Cardiac fibroblast (primary cell): Measurements from ENCODE around the gene OR14C36.

ENCODE experiments used
- DNase-seq, 2 donors: peaks; one replicate each; pipeline versions ENCODE4 v3.0.0 to v3.0.0-alpha.2; 2010; ENCODE audit warnings: low read depth in 2 of 2
- H3K4me3 ChIP-seq, 2 donors: replicated peaks in 1 of 2; 1 replicate in 1 of 2; 2 replicates in 1 of 2; pipeline ENCODE4 v1.5.1; 2011; ENCODE audit warnings: low read depth in 2 of 2, low read length in 2 of 2, mild to moderate bottlenecking in 2 of 2, moderate library complexity in 1 of 2
- TF ChIP-seq, protein P1 (sequence below): IDR thresholded peaks from one replicate; pipeline ENCODE4 v1.5.1; 2011; ENCODE audit warnings: low read depth, mild to moderate bottlenecking, low read length, inconsistent platforms

Gene OR14C36

DNA sequence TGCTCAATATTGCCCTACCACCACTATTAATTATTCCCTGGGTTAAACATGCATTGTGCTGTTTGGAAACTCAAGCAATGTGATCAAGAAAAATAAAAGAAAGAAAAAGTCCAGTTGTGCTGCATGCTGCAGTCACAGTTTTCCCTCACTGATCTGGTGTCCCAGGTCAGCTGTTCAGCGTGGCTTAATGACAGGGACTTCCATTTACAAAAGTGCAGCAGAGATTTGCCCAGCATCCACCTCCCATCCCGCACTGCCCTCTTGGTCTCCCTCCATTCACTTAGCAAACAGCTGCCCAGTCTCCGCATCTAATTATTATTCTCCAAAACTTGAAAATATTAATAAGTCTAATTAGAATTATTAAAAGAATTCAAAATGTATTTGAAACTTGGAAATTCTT lies 10.8 kb downstream of the OR14C36 start:
- no peak overlapping the region for H3K4me3 ChIP-seq
- TF ChIP-seq, protein P1, sequence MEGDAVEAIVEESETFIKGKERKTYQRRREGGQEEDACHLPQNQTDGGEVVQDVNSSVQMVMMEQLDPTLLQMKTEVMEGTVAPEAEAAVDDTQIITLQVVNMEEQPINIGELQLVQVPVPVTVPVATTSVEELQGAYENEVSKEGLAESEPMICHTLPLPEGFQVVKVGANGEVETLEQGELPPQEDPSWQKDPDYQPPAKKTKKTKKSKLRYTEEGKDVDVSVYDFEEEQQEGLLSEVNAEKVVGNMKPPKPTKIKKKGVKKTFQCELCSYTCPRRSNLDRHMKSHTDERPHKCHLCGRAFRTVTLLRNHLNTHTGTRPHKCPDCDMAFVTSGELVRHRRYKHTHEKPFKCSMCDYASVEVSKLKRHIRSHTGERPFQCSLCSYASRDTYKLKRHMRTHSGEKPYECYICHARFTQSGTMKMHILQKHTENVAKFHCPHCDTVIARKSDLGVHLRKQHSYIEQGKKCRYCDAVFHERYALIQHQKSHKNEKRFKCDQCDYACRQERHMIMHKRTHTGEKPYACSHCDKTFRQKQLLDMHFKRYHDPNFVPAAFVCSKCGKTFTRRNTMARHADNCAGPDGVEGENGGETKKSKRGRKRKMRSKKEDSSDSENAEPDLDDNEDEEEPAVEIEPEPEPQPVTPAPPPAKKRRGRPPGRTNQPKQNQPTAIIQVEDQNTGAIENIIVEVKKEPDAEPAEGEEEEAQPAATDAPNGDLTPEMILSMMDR, result no peak
- DNase-seq, result no peak

DNA sequence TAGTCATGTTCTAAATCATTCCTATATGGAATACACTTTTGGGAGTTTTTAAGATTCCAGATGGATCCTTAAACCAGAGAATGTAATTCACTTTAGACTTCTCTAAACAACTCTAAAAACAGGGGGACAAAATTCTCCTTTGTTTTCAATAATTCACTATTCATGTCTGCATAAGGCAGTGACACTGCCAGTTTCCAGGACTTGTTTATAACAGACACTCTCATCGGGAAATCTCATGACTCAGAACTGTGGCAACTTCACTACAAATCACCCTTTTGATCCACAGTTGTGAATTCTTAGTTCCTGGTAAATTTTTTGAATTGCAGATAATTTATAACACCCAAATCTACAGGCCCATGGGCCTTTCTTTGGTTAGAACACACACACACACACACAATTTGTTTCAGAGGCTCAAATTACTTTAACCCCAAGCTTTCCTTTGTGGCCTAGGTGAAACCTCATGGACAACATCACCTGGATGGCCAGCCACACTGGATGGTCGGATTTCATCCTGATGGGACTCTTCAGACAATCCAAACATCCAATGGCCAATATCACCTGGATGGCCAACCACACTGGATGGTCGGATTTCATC lies 12.6 kb downstream of the OR14C36 start, which contains the start of gene OR2T4:
OR2T4 (plus strand) TSS at position 545 of the 595 bp plus-strand sequence; CDS start at position 545, 0 bp downstream.
- no peak within 1 kb of the TSS for H3K4me3 ChIP-seq
- TF ChIP-seq, protein P1, result no peak
- DNase-seq, result no peak

DNA sequence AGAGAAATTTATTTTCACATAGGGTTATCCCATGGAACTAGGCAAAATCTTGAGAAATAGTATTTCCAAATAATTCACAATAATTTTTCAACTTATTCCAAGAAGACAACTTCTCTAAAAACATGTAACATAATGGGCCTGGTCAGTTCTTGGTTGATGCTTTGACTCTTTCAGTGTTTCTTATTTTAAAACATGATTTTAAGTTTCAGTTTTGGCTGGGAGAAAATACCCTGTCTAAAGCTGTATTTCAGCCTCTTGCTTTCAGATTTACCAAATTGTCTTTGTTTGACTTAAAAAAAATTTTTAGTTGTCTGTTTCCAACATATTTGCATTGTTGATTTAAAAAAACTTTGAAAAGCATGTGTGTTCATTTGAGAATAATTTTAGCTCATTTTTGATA lies 18.0 kb downstream of the OR14C36 start:
- no peak for DNase-seq
- TF ChIP-seq, protein P1, result no peak
- no peak overlapping the region for H3K4me3 ChIP-seq

DNA sequence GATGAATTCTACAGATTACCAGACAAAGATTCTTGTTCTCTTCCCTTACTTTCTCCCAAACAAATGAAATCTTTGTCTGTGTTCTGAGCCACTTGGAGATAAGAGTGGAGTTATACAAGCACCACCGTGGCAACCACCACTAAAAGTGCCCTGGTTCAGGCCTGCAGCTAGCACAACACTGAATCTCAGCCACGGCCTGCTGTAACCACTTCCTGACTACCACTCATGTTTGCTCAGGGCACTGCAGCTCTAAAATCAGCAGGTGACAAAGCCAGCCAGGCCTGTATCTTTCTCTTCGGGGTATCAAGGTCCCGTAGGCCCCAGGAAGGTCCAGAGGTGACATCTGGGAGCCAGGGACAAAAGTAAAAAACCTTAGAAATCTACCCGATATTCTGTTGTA lies 23.8 kb downstream of the OR14C36 start:
- TF ChIP-seq, protein P1, result no peak
- DNase-seq, result no peak
- H3K4me3 ChIP-seq, result no peak overlapping the region

DNA sequence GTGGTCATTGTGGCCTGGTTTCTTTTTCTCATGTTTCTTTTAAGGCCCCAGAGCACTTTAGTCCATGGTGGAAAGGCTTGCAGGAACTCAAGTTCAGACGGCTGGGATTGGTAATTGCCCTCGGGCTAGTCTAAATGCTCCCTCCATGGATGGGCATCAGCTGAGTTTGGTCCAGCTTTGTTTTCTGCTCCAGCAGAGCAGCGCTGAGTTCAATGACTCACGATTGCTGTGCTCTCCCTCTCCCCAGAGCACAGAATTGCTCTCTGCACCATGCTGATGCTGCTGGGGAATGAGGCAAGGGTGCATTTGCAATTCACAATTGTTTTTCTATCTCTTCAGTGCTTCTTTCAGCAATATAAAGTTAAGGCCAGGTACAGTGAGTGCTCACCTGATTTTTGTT lies 25.2 kb downstream of the OR14C36 start:
- no peak for DNase-seq
- TF ChIP-seq, protein P1, result no peak
- H3K4me3 ChIP-seq, result no peak overlapping the region

DNA sequence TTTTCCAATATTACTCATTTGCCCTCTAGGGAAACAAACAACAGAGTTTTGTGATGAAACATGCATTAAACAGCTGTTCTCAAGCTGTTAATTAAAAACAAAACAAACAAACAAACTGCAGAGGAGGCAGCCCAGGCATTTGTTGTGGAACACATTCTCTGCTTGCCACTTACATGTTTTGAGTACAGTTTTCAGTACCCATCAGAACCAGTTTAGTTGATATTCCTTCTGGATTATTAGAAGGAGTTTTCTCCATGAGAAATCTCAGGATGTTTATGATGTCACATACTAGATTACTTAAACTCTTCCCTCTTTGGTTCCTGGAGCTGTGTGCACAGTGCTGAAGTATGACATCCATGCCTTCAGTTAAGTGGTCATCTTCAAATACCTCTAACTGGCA lies 26.9 kb downstream of the OR14C36 start, which contains the start of gene OR2T6:
OR2T6 (plus strand) TSS at position 301 of the 400 bp plus-strand sequence. CDS start 11,863 bp downstream, outside the sequence.
- TF ChIP-seq, protein P1, result no peak
- H3K4me3 ChIP-seq, result no peak within 1 kb of the TSS
- DNase-seq, result no peak

DNA sequence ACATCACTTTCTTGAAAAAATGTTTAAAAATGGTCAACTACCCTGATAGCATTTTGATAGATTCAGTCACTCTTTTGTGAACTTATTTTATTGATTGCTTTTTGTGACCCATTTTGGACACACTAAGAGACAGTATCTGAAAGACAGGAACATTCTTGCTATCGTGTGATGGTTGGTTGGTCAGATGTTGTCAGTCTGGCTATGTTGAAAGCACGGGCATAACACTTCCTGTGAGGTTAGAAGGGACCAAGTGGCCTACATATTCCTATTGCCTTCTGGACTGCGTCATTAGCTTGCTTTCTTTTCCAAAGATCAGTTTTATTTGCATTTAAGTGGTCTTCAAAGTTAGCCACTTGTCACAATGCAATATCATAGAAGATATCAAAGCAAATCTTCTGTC lies 28.3 kb downstream of the OR14C36 start:
- no peak for DNase-seq
- no peak overlapping the region for H3K4me3 ChIP-seq
- TF ChIP-seq, protein P1, result no peak
